HG03025 (cell line): ENCODE results near the gene DLG3.

ENCODE experiments used
- ATAC-seq: cut with Tn5 transposase; IDR thresholded peaks from one replicate; pipeline ENCODE4 v1.9.1; 2021; ENCODE audit warnings: mild to moderate bottlenecking, moderate library complexity; ENCODE audit not compliant: unreplicated experiment, low FRiP score

Gene DLG3

GRCh38 chrX:70476166-70476933 is 31.7 kb downstream of the DLG3 start:
- no peak for ATAC-seq

DNA sequence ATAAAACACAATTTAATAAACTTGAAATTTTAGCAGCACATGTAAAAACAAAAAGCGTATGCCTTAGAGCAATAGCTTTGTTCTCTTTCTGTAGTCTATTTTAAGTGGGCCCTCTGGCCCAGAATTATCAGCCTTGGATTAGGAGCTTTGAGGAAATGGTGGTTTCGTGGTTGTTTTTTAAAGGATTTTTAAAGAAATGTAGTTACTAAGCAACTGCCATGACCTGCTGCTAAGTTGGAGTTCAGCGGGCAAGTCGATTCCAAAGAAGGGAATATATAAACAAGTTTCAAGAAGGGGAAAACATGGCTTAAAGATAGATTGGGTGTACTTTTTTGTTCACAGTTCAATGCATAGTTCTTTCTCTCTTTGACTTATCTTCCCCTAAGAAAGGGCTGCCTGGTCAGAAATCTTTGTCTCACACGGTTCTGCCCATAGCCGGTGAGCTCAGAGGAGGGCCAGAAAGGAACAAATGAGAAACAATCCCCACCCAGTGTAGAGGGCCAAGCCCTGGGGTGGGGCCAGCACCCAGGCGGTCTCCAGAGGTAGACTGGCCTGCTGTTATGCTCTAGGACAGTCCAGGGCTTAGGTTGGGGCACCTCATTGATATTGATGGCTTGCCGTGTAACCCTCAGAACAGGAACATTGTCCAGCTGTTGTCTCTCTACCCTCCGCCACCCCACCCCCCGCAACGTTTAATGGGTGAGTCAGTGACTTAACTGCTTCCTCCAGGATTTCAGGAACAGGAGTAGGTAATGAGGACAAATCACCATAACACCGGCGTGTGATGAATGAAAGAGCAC is 32.5 kb downstream of the DLG3 start:
- no peak for ATAC-seq

DNA sequence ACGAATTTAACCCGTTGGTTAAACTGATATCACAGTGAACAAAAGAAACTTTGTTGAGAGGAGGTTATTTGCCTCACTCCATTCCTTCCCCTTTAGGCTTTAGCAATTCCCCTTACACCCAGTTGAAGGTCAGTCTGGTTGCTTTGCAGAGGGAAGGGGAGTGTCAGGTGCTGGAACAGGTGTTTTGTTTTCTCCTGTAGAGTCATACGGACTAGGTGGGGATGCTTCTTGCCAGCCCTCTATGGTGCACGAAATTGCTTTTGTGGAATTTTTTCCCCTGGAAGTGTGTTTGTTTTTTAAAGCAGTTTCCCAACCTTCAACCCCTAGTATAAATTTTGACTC is 33.1 kb downstream of the DLG3 start:
- ATAC-seq, result no peak

- no peak for ATAC-seq
Observed at GRCh38 chrX:70478526-70479245, 34.1 kb downstream of the DLG3 start.

DNA sequence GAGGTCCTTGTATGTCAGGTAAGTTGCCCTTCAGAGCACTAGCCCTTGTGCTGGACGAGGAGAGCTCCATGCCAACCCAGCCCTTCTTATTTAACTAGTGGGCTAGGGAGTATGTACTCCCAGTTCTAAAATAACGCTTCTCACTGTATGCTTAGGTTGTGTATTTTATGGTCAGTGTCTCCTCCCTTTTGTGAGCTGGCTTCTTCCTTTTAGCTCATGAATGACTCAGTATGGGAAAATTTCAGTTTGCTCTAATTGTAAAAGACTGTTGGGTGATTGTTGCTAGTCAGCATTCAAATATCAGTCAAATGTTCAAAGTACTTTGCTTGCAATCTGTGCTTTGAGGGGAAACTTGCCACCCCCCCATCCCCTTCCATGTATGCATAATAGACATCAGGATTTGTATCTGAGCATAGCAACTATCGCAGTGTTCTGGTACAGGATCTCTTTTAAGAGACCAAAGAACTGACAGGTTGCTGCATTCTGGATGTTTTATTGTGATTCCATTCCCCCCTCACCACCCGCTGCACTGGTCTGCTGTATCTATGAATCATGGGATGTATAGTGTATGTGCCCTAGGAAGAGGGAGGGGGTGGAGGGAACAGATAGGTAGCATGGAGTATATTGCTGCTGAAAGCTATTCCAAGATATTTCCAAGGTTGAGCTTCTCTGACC is 34.7 kb downstream of the DLG3 start:
- ATAC-seq, result no peak

GRCh38 chrX:70479922-70480659 is 35.5 kb downstream of the DLG3 start:
- ATAC-seq, result no peak

GRCh38 chrX:70480660-70481018 is 36.0 kb downstream of the DLG3 start:
- ATAC-seq, result no peak

- no peak for ATAC-seq
Observed at GRCh38 chrX:70481471-70482270, 37.0 kb downstream of the DLG3 start.

DNA sequence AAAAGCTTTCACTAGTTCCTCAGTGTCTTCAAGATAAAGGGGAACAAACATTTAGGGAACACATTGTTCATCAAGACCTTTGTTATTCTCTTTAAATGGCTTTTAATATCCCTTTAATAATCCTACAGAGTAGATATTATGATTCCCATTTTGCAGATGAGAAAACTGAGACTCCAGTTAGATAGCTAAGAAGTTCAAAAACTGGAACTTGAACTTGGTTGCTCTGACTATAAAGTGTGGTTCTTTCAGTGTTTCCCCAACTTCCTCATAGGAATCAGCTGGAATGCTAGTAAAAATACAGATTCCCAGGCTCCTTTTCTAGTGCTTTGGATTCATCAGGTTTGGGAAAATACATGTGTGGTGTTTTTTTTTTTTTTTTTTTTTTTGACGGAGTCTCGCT is 37.7 kb downstream of the DLG3 start:
- ATAC-seq, result no peak

DNA sequence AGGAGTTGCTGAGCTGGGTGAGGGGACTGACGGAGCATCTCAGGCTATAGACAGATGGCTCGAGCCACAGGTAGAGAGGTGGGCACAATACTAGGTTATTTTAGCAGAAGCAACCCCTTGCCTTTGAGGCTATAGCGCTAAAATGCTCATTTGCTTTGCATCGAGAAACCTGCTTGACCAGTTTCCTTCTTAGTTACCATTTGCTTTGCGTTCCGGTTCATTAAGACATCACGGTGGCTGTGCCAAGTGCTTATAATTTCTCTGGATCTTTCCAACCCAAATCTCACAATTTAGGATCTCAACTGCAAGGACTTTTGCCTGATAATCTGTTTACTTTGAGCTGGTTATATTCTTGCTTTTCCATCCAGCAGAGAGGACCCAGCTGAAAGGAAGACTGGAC is 40.8 kb downstream of the DLG3 start:
- ATAC-seq, result no peak

GRCh38 chrX:70488856-70489255 is 44.2 kb downstream of the DLG3 start:
- no peak for ATAC-seq

- ATAC-seq, result no peak
Observed at GRCh38 chrX:70494441-70494840, 49.8 kb downstream of the DLG3 start.

GRCh38 chrX:70496491-70496890 is 51.9 kb downstream of the DLG3 start:
- ATAC-seq, result no peak

DNA sequence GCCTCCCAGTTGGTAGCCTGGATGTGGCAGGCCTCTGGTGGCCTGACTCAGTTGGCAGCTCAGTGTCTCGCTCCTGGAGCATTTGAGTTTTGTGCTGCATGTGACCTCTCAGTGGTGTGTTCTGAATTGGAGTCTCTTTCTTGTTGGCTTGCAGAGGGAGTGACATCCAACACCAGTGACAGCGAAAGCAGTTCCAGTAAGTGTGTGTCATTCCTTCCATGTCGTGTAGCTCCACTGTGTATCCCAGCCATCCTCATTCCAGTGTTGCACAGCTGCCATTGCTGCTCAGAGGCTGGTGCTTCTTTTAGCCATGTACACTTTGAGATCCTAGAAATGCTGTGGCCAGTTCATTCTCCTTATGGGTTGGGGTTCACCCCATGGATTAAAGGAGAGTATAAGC is 52.4 kb downstream of the DLG3 start:
- no peak for ATAC-seq

GRCh38 chrX:70498129-70498528 is 53.5 kb downstream of the DLG3 start:
- no peak for ATAC-seq

DNA sequence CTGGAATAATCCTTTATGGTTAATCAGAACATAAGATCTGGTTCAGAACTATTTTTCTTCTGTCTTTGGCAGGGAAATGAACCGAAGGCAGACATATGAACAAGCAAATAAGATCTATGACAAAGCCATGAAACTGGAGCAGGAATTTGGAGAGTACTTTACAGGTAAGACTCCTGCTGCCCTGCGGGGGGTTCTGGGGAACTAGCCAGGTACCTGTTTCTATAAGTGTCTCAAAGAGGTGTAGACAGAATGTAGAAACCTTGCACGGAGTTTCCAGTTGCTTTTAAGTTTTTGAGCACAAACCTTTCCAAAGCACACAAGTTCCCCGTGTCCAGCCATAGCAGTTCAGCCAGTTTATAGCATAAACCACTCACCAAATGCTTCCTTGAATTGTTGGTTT is 56.2 kb downstream of the DLG3 start:
- no peak for ATAC-seq

DNA sequence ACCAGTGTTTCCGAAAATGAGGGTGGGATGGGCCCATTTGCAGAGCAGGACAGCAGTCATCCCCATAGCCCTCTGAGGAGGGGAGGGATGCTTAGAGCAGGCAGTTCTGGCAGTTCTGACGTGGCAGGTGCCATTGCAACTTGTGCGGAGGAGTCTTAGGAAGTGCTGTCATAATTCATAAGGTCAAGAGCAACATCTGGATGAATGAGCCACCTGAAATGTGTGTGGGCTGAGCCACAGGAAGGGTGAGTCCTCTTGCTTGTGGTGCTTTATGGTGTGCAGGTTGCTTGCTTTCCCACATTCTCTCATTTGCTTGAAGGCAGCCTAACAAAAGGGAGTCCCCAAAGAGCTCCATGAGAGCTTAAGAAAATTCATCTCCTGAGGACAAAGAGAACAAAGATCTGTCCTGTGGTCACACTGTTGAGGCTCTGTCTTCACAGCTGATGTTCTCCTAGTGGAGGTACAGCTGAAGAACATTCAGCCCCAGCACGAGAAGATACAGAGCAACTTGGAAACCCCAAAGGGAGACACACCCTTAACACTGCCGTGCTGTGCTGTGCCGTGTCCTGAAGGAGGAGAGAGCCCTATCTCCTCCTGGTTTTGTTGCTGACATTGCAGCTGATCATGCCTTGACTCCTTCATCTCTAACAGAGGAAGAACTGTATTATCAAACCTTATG is 60.3 kb downstream of the DLG3 start:
- no peak for ATAC-seq

DNA sequence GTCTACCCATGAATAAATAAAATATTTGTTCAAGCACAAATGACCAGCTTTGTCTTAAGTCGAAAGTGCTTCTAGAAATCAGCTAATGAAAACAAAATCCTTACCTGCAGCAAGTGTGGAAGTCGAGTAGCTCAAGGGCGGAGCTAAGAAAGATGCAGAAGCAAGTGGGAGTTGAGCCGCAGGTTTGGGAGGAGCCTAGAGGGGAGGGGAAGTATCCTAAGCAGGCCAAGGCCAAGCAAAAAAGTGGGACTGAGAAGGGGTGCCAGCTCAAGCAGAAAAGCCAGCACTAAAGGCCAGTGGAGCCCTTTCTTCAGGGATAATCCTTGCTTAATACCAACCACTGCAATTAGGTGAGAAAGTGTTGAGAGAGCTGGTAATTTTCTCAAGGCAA is 60.8 kb downstream of the DLG3 start:
- ATAC-seq, result no peak

DNA sequence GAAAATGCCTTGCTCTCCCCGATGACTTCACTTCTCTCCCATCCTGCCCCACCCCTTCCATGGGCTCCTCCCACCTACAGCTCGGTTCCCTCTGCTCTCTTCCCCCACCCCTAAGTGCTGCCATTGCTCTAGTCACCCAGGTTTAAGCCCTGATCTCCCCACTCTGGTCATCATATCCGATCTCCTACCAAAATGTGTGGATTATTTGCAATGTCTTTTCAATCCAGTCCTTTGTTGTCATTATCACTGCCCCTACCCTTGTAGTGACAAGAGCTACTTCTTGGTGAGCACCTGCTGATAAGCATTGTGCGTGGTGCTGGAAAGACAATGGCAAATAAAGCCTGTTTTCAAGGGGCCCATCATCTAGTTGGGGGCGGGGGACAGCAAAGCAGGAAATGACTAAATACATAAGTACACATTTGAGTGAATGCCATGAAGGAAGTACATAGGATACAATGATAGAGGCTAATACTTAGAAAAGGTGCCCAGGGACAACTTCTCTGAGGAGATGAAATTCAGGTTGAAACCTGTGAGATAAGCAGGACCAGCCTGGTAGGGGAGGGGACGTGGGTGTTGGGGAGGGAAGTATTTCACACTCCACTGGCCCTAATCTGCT is 63.8 kb downstream of the DLG3 start:
- no peak for ATAC-seq
